ENCODE data around the gene CNTLN. TPM values are rescaled to one million over a fixed set of nuclear protein-coding genes. Genes with fewer than 3 reads are reported as not detected.
A peak's percentile ranks its signal among the peaks of the same experiment; 100 is the strongest.
"Not testable (repeated sequence)": the region's sequence is repeated elsewhere in the genome, so short reads cannot be mapped to it uniquely, and the experiment has no call there.

CNTLN gene
- total RNA-seq, 1 donor from 2014 or later: 0.79 TPM

DNA sequence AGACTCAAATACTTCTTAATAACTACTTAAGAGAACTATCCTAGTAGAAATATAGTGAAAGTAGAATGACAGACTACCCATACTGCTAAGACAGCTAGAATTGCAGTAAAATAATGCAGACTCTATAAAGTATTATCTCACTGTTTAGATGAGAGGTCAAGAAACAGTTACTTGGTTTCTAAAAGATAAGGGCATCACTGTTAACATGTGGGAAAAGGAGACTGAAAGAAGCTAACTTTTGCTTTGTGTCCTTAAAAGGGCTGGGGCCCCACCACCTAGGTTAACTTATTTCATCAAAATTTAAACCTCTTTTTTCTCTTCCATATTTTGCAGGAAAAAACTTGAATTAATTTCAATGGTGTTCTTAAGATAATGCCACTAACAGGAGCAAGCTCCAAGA lies 204.3 kb downstream of the CNTLN start:
- TF ChIP-seq, protein P1, sequence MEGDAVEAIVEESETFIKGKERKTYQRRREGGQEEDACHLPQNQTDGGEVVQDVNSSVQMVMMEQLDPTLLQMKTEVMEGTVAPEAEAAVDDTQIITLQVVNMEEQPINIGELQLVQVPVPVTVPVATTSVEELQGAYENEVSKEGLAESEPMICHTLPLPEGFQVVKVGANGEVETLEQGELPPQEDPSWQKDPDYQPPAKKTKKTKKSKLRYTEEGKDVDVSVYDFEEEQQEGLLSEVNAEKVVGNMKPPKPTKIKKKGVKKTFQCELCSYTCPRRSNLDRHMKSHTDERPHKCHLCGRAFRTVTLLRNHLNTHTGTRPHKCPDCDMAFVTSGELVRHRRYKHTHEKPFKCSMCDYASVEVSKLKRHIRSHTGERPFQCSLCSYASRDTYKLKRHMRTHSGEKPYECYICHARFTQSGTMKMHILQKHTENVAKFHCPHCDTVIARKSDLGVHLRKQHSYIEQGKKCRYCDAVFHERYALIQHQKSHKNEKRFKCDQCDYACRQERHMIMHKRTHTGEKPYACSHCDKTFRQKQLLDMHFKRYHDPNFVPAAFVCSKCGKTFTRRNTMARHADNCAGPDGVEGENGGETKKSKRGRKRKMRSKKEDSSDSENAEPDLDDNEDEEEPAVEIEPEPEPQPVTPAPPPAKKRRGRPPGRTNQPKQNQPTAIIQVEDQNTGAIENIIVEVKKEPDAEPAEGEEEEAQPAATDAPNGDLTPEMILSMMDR (IDR thresholded peaks at IDR 0.05; ENCODE audit: insufficient read depth, low read length, severe bottlenecking): no peak
- no peak overlapping the region for H3K4me3 ChIP-seq (ENCODE audit: low read depth, low read length)
- H3K27me3 ChIP-seq (ENCODE audit: control insufficient read depth, insufficient read depth, low read length): no peaks in the 10 kb centered on the region
- DNase-seq (ENCODE audit: low read depth) (no peak), FAIRE-seq (no peak)
- H3K36me3 ChIP-seq (ENCODE audit: control insufficient read depth, insufficient read depth, low read length): no peaks in the 10 kb centered on the region

GRCh38 chr9:17342696-17343095 lies 207.9 kb downstream of the CNTLN start:
- no peak for DNase-seq (ENCODE audit: low read depth)
- Histone ChIP-seq H3K27me3 (ENCODE audit: control insufficient read depth, insufficient read depth, low read length) (no peaks in the 10 kb centered on the region), H3K4me3 (ENCODE audit: low read depth, low read length) (no peak overlapping the region), H3K36me3 (ENCODE audit: control insufficient read depth, insufficient read depth, low read length) (no peaks in the 10 kb centered on the region)
- TF ChIP-seq, protein P1 (IDR thresholded peaks at IDR 0.05; ENCODE audit: insufficient read depth, low read length, severe bottlenecking): no peak
- no peak for FAIRE-seq

DNA sequence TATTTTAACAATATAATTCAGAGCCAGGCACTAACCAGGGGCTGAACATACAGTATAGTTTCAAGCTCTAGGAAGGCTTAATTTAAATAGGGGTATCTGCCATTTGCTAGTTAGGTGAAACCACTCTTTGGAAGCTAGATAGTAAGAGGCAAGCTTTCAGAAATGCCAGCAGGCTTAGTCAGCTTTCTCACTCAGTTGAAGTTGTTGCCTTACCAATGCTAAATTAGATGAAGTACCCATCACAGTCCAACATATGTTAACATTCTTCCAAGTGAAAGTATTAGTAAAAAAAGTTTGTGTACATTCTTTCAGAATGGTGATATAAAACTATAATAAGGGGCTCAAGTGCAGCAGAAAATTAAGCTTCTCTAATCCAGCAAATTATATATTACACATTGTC lies 215.0 kb downstream of the CNTLN start:
- H3K27me3 ChIP-seq (ENCODE audit: control insufficient read depth, insufficient read depth, low read length): no peaks in the 10 kb centered on the region
- TF ChIP-seq, protein P1 (IDR thresholded peaks at IDR 0.05; ENCODE audit: insufficient read depth, low read length, severe bottlenecking): no peak
- H3K4me3 ChIP-seq (ENCODE audit: low read depth, low read length): no peak overlapping the region
- no peaks in the 10 kb centered on the region for H3K36me3 ChIP-seq (ENCODE audit: control insufficient read depth, insufficient read depth, low read length)
- DNase-seq (ENCODE audit: low read depth): peak; percentile 7
- no peak for FAIRE-seq

DNA sequence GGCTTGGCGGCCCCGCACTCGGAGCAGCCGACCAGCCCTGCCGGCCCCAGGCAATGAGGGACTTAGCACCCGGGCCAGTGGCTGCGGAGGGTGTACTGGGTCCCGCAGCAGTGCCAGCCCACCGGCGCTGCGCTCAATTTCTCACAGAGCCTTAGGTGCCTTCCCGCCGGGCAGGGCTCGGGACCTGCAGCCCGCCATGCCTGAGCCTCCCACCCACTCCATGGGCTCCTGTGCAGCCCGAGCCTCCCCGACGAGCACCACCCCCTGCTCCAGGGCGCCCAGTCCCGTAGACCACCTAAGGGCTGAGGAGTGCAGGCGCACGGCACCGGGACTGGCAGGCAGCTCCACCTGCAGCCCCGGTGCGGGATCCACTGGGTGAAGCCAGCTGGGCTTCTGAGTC lies 219.2 kb downstream of the CNTLN start:
- not testable (repeated sequence) for H3K27me3 ChIP-seq (ENCODE audit: control insufficient read depth, insufficient read depth, low read length); DNase-seq (ENCODE audit: low read depth); FAIRE-seq; H3K36me3 ChIP-seq (ENCODE audit: control insufficient read depth, insufficient read depth, low read length); H3K4me3 ChIP-seq (ENCODE audit: low read depth, low read length)

DNA sequence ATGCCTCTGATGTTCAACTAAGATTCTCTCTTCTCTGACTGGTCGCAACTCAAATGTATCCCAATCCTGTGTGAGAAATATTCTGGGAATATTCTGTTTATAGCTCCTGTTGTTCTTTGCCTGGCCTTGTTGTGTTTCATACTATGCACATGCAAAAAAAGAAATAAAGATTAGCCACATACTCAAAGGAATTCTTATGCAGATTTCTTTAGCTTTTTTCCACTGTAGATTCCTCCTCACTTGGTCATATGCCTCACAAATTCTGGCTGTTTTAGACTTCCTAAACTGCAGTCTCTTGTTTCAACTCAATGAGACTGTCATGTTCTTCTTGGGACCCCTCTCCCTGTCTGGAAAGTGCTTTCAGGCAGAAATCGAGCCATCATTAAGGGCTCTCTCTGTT lies 226.5 kb downstream of the CNTLN start:
- TF ChIP-seq, protein P1 (IDR thresholded peaks at IDR 0.05; ENCODE audit: insufficient read depth, low read length, severe bottlenecking): no peak
- Histone ChIP-seq H3K36me3 (ENCODE audit: control insufficient read depth, insufficient read depth, low read length) (no peaks in the 10 kb centered on the region), H3K4me3 (ENCODE audit: low read depth, low read length) (no peak overlapping the region), H3K27me3 (ENCODE audit: control insufficient read depth, insufficient read depth, low read length) (no peaks in the 10 kb centered on the region)
- FAIRE-seq: no peak
- no peak for DNase-seq (ENCODE audit: low read depth)

GRCh38 chr9:17367035-17367434 lies 232.2 kb downstream of the CNTLN start:
- FAIRE-seq: no peak
- no peak overlapping the region for H3K4me3 ChIP-seq (ENCODE audit: low read depth, low read length)
- H3K36me3 ChIP-seq (ENCODE audit: control insufficient read depth, insufficient read depth, low read length): no peaks in the 10 kb centered on the region
- H3K27me3 ChIP-seq (ENCODE audit: control insufficient read depth, insufficient read depth, low read length): no peaks in the 10 kb centered on the region
- TF ChIP-seq, protein P1 (IDR thresholded peaks at IDR 0.05; ENCODE audit: insufficient read depth, low read length, severe bottlenecking): no peak
- DNase-seq (ENCODE audit: low read depth): no peak

All from bronchial epithelial cell (primary cell).